Activated naive CD8-positive, alpha-beta T cell treated with anti-CD3 and anti-CD28 coated beads for 36 hours (primary cell): ENCODE data around the gene SERPINA10. TPM values are rescaled to one million over a fixed set of nuclear protein-coding genes. Genes with fewer than 3 reads are reported as not detected.
"Not testable (repeated sequence)": the region's sequence is repeated elsewhere in the genome, so short reads cannot be mapped to it uniquely, and the experiment has no call there.

Experiments
- DNase-seq: peaks from one replicate; pipeline ENCODE4 v3.0.0; 2021
- H3K27ac Mint-ChIP-seq: one replicate; pipeline ENCODE4 v1.8.0; 2022; ENCODE audit warnings: mild to moderate bottlenecking, moderate library complexity, mixed read lengths
- H3K27me3 Mint-ChIP-seq: one replicate; pipeline ENCODE4 v1.8.0; 2022; ENCODE audit warnings: mild to moderate bottlenecking, mixed read lengths
- H3K36me3 Mint-ChIP-seq: one replicate; pipeline ENCODE4 v1.8.0; 2021; ENCODE audit warnings: mild to moderate bottlenecking, mixed read lengths
- H3K4me1 Mint-ChIP-seq: one replicate; pipeline ENCODE4 v1.8.0; 2021; ENCODE audit warnings: mixed read lengths
- H3K4me3 Mint-ChIP-seq: one replicate; pipeline ENCODE4 v1.8.0; 2022; ENCODE audit warnings: mild to moderate bottlenecking, moderate library complexity, mixed read lengths
- H3K9me3 Mint-ChIP-seq: one replicate; pipeline ENCODE4 v1.8.0; 2022; ENCODE audit warnings: mixed read lengths
- total RNA-seq, 2 experiments: library from RNA; stranded (reverse); gene quantifications; one replicate each; pipeline ENCODE4 v1.2.3, GENCODE V29; 2021

The SERPINA10 gene
- total RNA-seq, 2 experiments from 2014 or later = not detected

GRCh38 chr14:94278731-94279130, 14.3 kb downstream of the SERPINA10 start:
- Mint-ChIP-seq H3K4me3 (no peak overlapping the region), H3K9me3 (no peaks in the 10 kb centered on the region), H3K27ac (no peak overlapping the region), H3K27me3 (peaks cover 11% of the 10 kb centered on the region), H3K36me3 (no peaks in the 10 kb centered on the region), H3K4me1 (no peaks in the 10 kb centered on the region)
- no peak for DNase-seq

- not testable (repeated sequence) for H3K9me3 Mint-ChIP-seq, DNase-seq, H3K4me1 Mint-ChIP-seq, H3K36me3 Mint-ChIP-seq, H3K27ac Mint-ChIP-seq, H3K4me3 Mint-ChIP-seq
- peaks cover 12% of the 10 kb centered on the region for H3K27me3 Mint-ChIP-seq
Measured at GRCh38 chr14:94276898-94277561, 16.0 kb downstream of the SERPINA10 start.

GRCh38 chr14:94269156-94269555, 23.9 kb downstream of the SERPINA10 start:
- Mint-ChIP-seq H3K27ac (no peak overlapping the region), H3K4me3 (no peak overlapping the region), H3K4me1 (no peaks in the 10 kb centered on the region), H3K27me3 (peaks cover 34% of the 10 kb centered on the region), H3K36me3 (no peaks in the 10 kb centered on the region), H3K9me3 (peaks cover 1% of the 10 kb centered on the region)
- DNase-seq = no peak

- not testable (repeated sequence) for H3K4me3 Mint-ChIP-seq, H3K27ac Mint-ChIP-seq, H3K36me3 Mint-ChIP-seq, H3K4me1 Mint-ChIP-seq, DNase-seq, H3K9me3 Mint-ChIP-seq
- H3K27me3 Mint-ChIP-seq = peaks cover 32% of the 10 kb centered on the region
Measured at GRCh38 chr14:94268582-94268981, 24.5 kb downstream of the SERPINA10 start.

- DNase-seq = no peak
- H3K36me3 Mint-ChIP-seq = peaks cover 2% of the 10 kb centered on the region
- peaks cover 13% of the 10 kb centered on the region for H3K9me3 Mint-ChIP-seq
- H3K27ac Mint-ChIP-seq = no peak overlapping the region
- no peak overlapping the region for H3K4me3 Mint-ChIP-seq
- H3K27me3 Mint-ChIP-seq = peaks cover 28% of the 10 kb centered on the region
- H3K4me1 Mint-ChIP-seq = no peaks in the 10 kb centered on the region
Measured at GRCh38 chr14:94267352-94267751, 25.7 kb downstream of the SERPINA10 start.

GRCh38 chr14:94264195-94264594, 28.9 kb downstream of the SERPINA10 start:
- H3K36me3 Mint-ChIP-seq, H3K4me3 Mint-ChIP-seq, DNase-seq, H3K27ac Mint-ChIP-seq, H3K4me1 Mint-ChIP-seq: not testable (repeated sequence)
- Mint-ChIP-seq H3K27me3 (peaks cover 16% of the 10 kb centered on the region), H3K9me3 (peaks cover 17% of the 10 kb centered on the region)

- Mint-ChIP-seq H3K36me3 (peaks cover 5% of the 10 kb centered on the region), H3K4me1 (no peaks in the 10 kb centered on the region), H3K27ac (no peak overlapping the region), H3K4me3 (no peak overlapping the region), H3K9me3 (no peaks in the 10 kb centered on the region), H3K27me3 (peaks cover 14% of the 10 kb centered on the region)
- no peak for DNase-seq
Measured at GRCh38 chr14:94244182-94244581, 48.9 kb downstream of the SERPINA10 start.

GRCh38 chr14:94239406-94239805, 53.7 kb downstream of the SERPINA10 start:
- H3K9me3 Mint-ChIP-seq = no peaks in the 10 kb centered on the region
- H3K27me3 Mint-ChIP-seq = peaks cover 8% of the 10 kb centered on the region
- DNase-seq = no peak
- H3K27ac Mint-ChIP-seq = no peak overlapping the region
- no peaks in the 10 kb centered on the region for H3K4me1 Mint-ChIP-seq
- H3K4me3 Mint-ChIP-seq = no peak overlapping the region
- no peaks in the 10 kb centered on the region for H3K36me3 Mint-ChIP-seq

- Mint-ChIP-seq H3K27me3 (peaks cover 5% of the 10 kb centered on the region), H3K4me3 (no peak overlapping the region), H3K4me1 (no peaks in the 10 kb centered on the region), H3K36me3 (no peaks in the 10 kb centered on the region), H3K27ac (no peak overlapping the region), H3K9me3 (no peaks in the 10 kb centered on the region)
- no peak for DNase-seq
Measured at GRCh38 chr14:94237983-94238382, 55.1 kb downstream of the SERPINA10 start.

GRCh38 chr14:94237046-94237445, 56.0 kb downstream of the SERPINA10 start:
- Mint-ChIP-seq H3K27me3 (peaks cover 11% of the 10 kb centered on the region), H3K27ac (no peak overlapping the region), H3K4me3 (no peak overlapping the region), H3K9me3 (no peaks in the 10 kb centered on the region), H3K36me3 (no peaks in the 10 kb centered on the region), H3K4me1 (no peaks in the 10 kb centered on the region)
- DNase-seq = no peak

Other genes starting within 250 kb of the SERPINA10 start
- 100 to 1,000 TPM; 320 to 332 TPM for gene DDX24, start 212.1 kb downstream of the SERPINA10 start, total RNA-seq
- gene IFI27L1, start 212.0 kb downstream of the SERPINA10 start, total RNA-seq = 10 to 100 TPM; 15.9 to 18.2 TPM
- gene IFI27, start 182.5 kb downstream of the SERPINA10 start, total RNA-seq = 1 to 10 TPM; 1.6 to 2.4 TPM
- gene IFI27L2, start 163.7 kb downstream of the SERPINA10 start, total RNA-seq = 10 to 100 TPM; 51.5 to 55.6 TPM
- gene PPP4R4, start 118.9 kb downstream of the SERPINA10 start, total RNA-seq = 1 to 10 TPM; 1.4 to 2.0 TPM
- gene SERPINA6, start 30.1 kb upstream of the SERPINA10 start, total RNA-seq = not detected
- gene SERPINA2, start 73.4 kb upstream of the SERPINA10 start, total RNA-seq = not detected
- gene SERPINA1, start 95.3 kb upstream of the SERPINA10 start, total RNA-seq = 1 to 10 TPM; 1.1 to 1.3 TPM
- not detected for gene SERPINA11, start 159.5 kb upstream of the SERPINA10 start, total RNA-seq
- not detected for gene SERPINA9, start 182.9 kb upstream of the SERPINA10 start, total RNA-seq
- not detected for gene SERPINA12, start 216.2 kb upstream of the SERPINA10 start, total RNA-seq